ENCODE results near the gene WFIKKN1. TPM values are rescaled to one million over a fixed set of nuclear protein-coding genes. Genes with fewer than 3 reads are reported as not detected.

The WFIKKN1 gene
- polyA plus RNA-seq, 4 donors = 1.4 to 2.8 (median 1.7) TPM

- no peak for DNase-seq (ENCODE audit: low read depth in 4 of 4, low spot score in 3 of 4)
These were observed 4.9 kb downstream of the WFIKKN1 start for GRCh38 chr16:635573-636205.

- DNase-seq (ENCODE audit: low read depth in 4 of 4, low spot score in 3 of 4) = peak; percentile 86 to 90 (median 88)
These were observed 5.7 kb downstream of the WFIKKN1 start, which contains the start of gene METTL26 for GRCh38 chr16:636206-637080. Gene METTL26 (minus strand): TSS chr16:636305. CDS start chr16:636290, 15 bp downstream.

GRCh38 chr16:637081-638018 lies 6.6 kb downstream of the WFIKKN1 start:
- DNase-seq (ENCODE audit: low read depth in 4 of 4, low spot score in 3 of 4) = peak in 3 of 4 donors; percentile 77 to 80 (median 78)

DNA sequence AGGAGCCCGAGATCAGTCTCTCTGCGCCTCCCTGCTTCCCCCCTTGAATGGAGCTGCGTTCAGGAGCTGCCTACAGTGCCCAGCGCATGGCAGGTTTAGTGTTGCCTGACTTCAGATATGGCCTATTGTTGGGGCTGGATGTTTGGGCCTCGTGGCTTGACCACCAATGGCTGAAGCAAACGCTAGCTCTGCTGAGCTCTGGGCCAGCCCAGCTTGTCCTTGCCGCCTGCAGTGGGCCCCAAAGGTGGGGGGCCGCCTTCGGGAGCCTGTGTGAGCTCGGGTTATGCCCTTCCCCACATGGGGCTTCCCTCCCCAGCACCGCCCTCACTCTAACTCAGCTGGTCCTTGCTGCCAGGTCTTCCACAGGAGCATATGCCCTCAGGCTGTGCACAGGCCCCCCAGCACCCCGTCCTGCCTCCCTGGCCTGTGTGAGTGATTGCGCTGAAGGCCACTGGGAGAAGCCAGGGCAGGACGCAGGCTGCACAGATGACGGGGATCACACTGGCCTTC lies 7.3 kb downstream of the WFIKKN1 start:
- DNase-seq (ENCODE audit: low read depth in 4 of 4, low spot score in 3 of 4) = no peak

- DNase-seq (ENCODE audit: low read depth in 4 of 4, low spot score in 3 of 4) = no peak
These were observed 8.1 kb downstream of the WFIKKN1 start for GRCh38 chr16:638836-639235.

- DNase-seq (ENCODE audit: low read depth in 4 of 4, low spot score in 3 of 4) = no peak
These were observed 9.8 kb downstream of the WFIKKN1 start for GRCh38 chr16:640614-641013.

DNA sequence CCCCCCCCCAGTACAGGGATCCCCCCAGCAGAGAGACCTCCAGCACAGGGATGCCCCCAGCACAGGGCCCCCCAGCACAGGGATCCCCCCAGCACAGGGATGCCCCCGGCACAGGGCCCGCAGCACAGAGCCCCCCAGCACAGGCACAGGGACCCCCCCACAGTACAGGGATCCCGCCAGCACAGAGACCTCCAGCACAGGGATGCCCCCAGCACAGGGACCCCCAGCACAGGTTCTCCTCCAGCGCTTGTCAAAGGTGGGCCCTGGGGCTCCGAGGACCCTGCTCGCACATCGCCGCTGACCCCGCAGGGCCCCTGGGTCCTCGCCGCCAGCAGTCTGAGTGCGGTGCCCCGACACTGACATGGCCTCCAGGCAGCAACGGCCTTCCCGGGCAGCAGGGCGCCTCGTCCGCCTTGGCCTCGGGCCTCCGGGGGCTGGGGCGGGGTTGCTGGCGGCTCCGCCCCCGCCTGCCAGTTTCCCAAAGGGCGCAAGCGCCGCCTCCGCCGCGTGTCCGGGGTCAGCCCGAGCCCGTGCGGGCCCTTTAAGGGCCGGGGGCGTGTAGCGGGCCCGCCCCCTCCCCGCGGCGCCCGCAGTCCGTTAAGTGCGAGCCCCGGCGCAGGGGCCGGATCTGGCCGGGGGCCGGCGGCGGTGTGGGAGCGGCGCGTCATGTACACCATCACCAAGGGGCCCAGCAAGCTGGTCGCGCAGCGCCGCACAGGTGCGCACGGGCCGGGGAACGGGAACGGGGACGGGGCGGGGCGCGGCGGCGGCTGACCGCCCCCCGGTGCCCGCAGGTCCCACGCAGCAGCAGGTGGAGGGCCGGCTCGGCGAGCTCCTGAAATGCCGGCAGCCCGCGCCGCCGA lies 10.8 kb downstream of the WFIKKN1 start, which contains the start of gene MCRIP2:
TSS of gene MCRIP2 (plus strand) at position 503 of the 863 bp plus-strand sequence. CDS start at position 667, 164 bp downstream.
- no peak for DNase-seq (ENCODE audit: low read depth in 4 of 4, low spot score in 3 of 4)

GRCh38 chr16:642189-643049 lies 11.6 kb downstream of the WFIKKN1 start:
- DNase-seq (ENCODE audit: low read depth in 4 of 4, low spot score in 3 of 4) = no peak

DNA sequence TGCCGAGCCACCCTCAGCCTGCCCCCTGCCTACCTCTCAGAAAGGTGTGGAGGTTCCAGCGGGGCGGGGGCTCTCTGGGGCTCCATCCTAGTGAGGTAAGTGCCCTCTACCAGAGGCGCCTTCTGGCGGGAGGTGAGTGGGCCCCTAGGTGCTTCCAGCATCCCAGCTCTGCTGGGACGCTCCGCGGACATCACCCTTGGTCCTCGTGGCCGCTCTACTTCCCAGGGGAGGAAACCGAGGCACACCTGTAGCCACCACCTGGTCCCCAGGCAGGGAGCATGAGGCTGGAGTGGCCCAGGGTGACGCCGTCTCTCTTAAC lies 12.2 kb downstream of the WFIKKN1 start:
- DNase-seq (ENCODE audit: low read depth in 4 of 4, low spot score in 3 of 4) = no peak

DNA sequence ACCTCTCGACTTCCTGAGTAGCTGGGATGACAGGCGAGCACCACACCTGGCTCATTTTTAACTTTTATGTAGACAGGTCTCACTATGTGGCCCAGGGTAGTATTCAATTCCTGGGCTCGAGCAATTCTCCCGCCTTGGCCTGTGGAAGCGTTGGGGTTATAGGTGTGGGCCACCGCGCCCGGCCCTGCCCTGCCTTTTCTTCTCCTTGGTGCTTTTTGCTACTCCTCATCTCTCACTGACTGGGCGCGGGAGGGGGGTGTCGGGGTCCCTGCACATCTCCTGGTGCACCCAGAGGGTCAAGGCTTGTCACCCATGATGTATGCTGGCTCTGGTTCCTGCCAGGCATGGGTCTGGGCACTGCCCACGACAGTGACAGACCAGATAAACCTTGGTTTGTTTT lies 13.8 kb downstream of the WFIKKN1 start:
- no peak for DNase-seq (ENCODE audit: low read depth in 4 of 4, low spot score in 3 of 4)

DNA sequence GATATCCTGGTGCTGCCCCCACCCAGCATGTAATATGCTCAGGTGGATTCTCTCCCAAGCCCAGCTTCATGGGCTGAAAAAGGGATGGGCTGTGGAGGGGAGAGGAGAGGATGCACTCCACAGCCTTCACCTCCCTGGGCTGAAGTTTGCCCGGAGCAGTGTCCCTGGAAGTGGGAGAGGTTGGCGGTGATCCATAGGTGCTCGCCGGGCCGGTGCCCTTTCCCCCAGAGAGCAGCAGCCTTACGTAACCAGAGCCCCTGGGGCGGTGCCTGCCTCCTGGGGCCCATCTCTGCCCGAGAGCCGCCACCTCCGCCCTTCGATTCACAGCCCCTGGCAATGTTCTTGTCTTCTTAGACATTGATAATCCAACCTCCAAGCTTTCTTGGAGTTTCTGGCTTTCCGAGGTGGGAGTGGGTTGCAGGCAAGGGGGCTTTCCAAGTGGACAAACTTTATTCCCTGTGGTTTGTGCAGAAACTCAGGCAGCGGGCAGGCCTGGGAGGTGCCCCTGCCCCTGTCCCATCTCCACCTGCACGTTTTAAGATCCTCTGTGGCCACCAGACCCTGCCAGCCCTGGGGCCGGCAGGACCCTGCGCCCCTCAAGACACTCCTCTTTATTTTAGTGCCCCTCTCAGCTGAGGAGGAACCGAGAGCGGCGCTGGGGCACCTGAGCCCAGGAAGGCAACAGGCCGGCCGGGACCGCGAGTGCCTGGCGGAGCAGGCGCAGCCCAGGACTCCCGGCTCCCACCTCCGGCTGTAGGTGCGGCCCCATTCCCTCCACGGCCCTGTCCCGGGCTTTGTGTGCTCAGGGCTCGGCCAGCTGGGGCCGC lies 15.3 kb downstream of the WFIKKN1 start:
- DNase-seq (ENCODE audit: low read depth in 4 of 4, low spot score in 3 of 4) = no peak

- DNase-seq (ENCODE audit: low read depth in 4 of 4, low spot score in 3 of 4) = no peak
These were observed 15.9 kb downstream of the WFIKKN1 start for GRCh38 chr16:646679-647172.

GRCh38 chr16:647173-647902 lies 16.6 kb downstream of the WFIKKN1 start:
- no peak for DNase-seq (ENCODE audit: low read depth in 4 of 4, low spot score in 3 of 4)

DNA sequence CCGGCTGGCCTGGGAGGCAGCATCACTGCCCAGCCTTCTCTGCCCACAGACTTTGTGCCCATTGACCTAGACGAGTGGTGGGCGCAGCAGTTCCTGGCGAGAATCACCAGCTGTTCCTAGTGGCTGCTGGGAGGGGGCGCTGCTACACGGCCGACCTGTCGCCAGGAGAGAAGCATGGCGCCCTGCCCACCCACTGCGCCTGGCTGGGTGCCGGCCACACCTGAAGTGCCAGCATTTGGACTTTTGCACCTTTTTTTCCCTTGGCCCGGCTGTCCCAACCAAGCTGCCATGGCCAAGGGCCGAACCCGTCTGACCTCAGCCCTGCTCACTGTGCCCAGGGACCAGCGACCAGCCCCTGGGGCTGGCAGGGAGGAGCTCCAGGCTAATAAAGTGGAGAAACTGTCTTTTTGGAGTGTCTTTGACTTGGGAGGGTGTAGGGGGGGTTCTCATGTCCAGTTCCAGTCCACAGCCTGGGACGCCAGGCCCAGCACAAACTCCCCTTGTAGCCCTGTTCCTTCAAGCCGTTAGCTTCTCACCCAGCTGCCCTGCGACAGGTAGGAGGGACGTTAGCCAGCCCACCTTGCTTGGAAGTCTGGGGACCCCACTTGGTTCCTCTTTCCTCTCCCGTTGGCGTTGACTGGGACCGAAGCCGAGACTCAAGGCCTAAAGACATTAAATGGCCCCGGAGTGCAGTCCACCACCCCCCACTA lies 17.4 kb downstream of the WFIKKN1 start:
- no peak for DNase-seq (ENCODE audit: low read depth in 4 of 4, low spot score in 3 of 4)

DNA sequence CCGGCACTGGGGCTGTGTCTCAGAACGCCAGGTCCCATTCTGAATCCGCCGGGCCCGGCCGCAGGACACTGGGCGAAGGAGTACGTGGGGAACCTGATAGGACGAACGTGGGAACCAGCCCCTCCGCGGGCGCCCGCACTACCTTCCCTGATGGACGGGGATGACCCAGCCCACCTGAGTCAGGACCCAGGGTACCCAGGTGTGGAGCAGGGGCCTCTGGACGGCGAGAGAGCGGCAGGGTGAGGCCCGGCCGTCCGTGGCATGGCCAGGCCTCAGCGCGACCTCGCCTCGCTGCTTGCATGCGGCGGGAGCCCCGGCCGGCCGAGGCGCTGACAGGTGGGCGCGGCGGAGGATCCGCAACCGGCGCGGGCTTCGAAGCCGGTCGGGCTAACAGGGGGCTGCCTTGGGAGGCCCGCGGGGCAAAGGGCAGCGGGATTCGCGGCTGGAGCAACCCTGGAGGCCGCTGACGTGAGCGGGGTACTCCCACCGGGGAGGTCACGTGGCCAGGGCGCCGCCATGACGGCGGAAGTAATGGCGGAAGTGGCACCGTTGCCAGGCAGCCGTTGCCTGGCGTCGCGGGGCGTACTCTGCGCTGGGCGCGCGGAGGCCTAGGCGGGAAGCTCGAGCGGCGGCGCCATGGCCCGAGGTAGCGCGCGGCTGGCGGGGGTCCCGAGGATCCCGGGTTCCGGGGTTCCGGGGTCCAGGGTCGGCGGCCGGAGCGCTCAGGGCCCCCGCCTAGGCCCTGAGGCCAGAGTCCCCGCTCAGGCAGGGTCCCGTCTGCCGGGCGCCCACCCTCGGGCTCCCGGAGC lies 18.2 kb downstream of the WFIKKN1 start, which contains the start of gene WDR90:
TSS of gene WDR90 (plus strand) at position 585 of the 809 bp plus-strand sequence. CDS start at position 637, 52 bp downstream.
- peak; percentile 73 to 89 (median 76) for DNase-seq (ENCODE audit: low read depth in 4 of 4, low spot score in 3 of 4)
